GM21786 (cell line): ENCODE results near the gene FAT1.

ENCODE experiments used
- ATAC-seq: cut with Tn5 transposase; IDR thresholded peaks from one replicate; pipeline ENCODE4 v1.9.1; 2021; ENCODE audit not compliant: unreplicated experiment

Gene FAT1

GRCh38 chr4:186580669-186581068 is 143.0 kb downstream of the FAT1 start:
- ATAC-seq = no peak

- no peak for ATAC-seq
These were observed 153.3 kb downstream of the FAT1 start for GRCh38 chr4:186570193-186570996.

GRCh38 chr4:186569533-186570192 is 154.0 kb downstream of the FAT1 start:
- no peak for ATAC-seq

GRCh38 chr4:186566068-186566467 is 157.6 kb downstream of the FAT1 start:
- no peak for ATAC-seq

GRCh38 chr4:186563761-186564160 is 159.9 kb downstream of the FAT1 start:
- ATAC-seq = no peak

GRCh38 chr4:186561748-186562147 is 161.9 kb downstream of the FAT1 start:
- no peak for ATAC-seq

- no peak for ATAC-seq
These were observed 163.0 kb downstream of the FAT1 start for GRCh38 chr4:186560647-186561046.

- no peak for ATAC-seq
These were observed 166.2 kb downstream of the FAT1 start for GRCh38 chr4:186557486-186557885.

GRCh38 chr4:186557061-186557460 is 166.6 kb downstream of the FAT1 start:
- ATAC-seq = no peak

GRCh38 chr4:186554914-186555827 is 168.5 kb downstream of the FAT1 start, which contains the start of gene MTNR1A:
TSS of gene MTNR1A (minus strand) at chr4:186555567. CDS start at chr4:186555365, 202 bp downstream.
- ATAC-seq = no peak

GRCh38 chr4:186554539-186554913 is 169.1 kb downstream of the FAT1 start:
- ATAC-seq = no peak

GRCh38 chr4:186553717-186554116 is 169.9 kb downstream of the FAT1 start:
- ATAC-seq = no peak

- ATAC-seq = no peak
These were observed 171.8 kb downstream of the FAT1 start for GRCh38 chr4:186551849-186552248.

- ATAC-seq = no peak
These were observed 178.2 kb downstream of the FAT1 start for GRCh38 chr4:186545436-186545835.

GRCh38 chr4:186543206-186543605 is 180.4 kb downstream of the FAT1 start:
- ATAC-seq = no peak

- no peak for ATAC-seq
These were observed 181.9 kb downstream of the FAT1 start for GRCh38 chr4:186541801-186542200.

- ATAC-seq = no peak
These were observed 185.7 kb downstream of the FAT1 start for GRCh38 chr4:186537843-186538521.
